Trophoblast cell (in vitro differentiated cells and primary cell): ENCODE data around the gene PBX1.

Experiments
- DNase-seq, 2 donors: peaks; one replicate each; pipeline ENCODE4 v3.0.0-alpha.2; 2016
- H2AFZ ChIP-seq: 2 replicates; pipeline ENCODE4 v1.6.1; 2013; ENCODE audit warnings: low read length, moderate library complexity, mild to moderate bottlenecking; ENCODE audit not compliant: insufficient read depth, poor library complexity
- H2AK5ac ChIP-seq: 2 replicates; pipeline ENCODE4 v1.6.1; 2013; ENCODE audit warnings: mild to moderate bottlenecking, low read length
- H2BK120ac ChIP-seq: 2 replicates; pipeline ENCODE4 v1.6.1; 2013; ENCODE audit warnings: low read length, mild to moderate bottlenecking, moderate library complexity; ENCODE audit not compliant: insufficient read depth, poor library complexity
- H2BK12ac ChIP-seq: 2 replicates; pipeline ENCODE4 v1.6.1; 2013; ENCODE audit warnings: mild to moderate bottlenecking, low read length, moderate library complexity
- H2BK5ac ChIP-seq: 2 replicates; pipeline ENCODE4 v1.6.1; 2013; ENCODE audit warnings: low read length, low read depth, moderate library complexity, mild to moderate bottlenecking; ENCODE audit not compliant: poor library complexity
- H3K14ac ChIP-seq: 2 replicates; pipeline ENCODE4 v1.6.1; 2013; ENCODE audit warnings: mild to moderate bottlenecking, low read length
- H3K18ac ChIP-seq: 2 replicates; pipeline ENCODE4 v1.6.1; 2013; ENCODE audit warnings: mild to moderate bottlenecking, low read length
- H3K23ac ChIP-seq: 2 replicates; pipeline ENCODE4 v1.6.1; 2013; ENCODE audit warnings: low read length
- H3K27ac ChIP-seq: 2 replicates; pipeline ENCODE4 v1.5.1; 2013; ENCODE audit warnings: low read depth, mild to moderate bottlenecking, inconsistent platforms, low read length, moderate library complexity
- H3K27me3 ChIP-seq: 2 replicates; pipeline ENCODE4 v1.6.1; 2013; ENCODE audit warnings: inconsistent platforms, mild to moderate bottlenecking, low read length, moderate library complexity; ENCODE audit not compliant: insufficient read depth
- H3K36me3 ChIP-seq, 2 experiments: 1 replicate in 1 of 2; 2 replicates in 1 of 2; pipeline ENCODE4 v1.6.1; 2013; ENCODE audit warnings: low read length in 2 of 2, mild to moderate bottlenecking in 2 of 2, moderate library complexity in 1 of 2; ENCODE audit not compliant: insufficient read depth in 2 of 2, control insufficient read depth in 1 of 2
- H3K4ac ChIP-seq: 2 replicates; pipeline ENCODE4 v1.6.1; 2013; ENCODE audit warnings: low read depth, mild to moderate bottlenecking, low read length, moderate library complexity
- H3K4me1 ChIP-seq, 2 experiments: 1 replicate in 1 of 2; 2 replicates in 1 of 2; pipeline ENCODE4 v1.6.1; 2013; ENCODE audit warnings: low read length in 2 of 2, mild to moderate bottlenecking in 2 of 2, moderate library complexity in 1 of 2; ENCODE audit not compliant: insufficient read depth in 2 of 2, control insufficient read depth in 1 of 2
- H3K4me2 ChIP-seq: 2 replicates; pipeline ENCODE4 v1.6.1; 2013; ENCODE audit warnings: inconsistent platforms, mild to moderate bottlenecking, low read length, moderate library complexity
- H3K4me3 ChIP-seq: 2 replicates; pipeline ENCODE4 v1.5.1; 2013; ENCODE audit warnings: mild to moderate bottlenecking, low read depth, low read length, inconsistent platforms
- H3K79me1 ChIP-seq: one replicate; pipeline ENCODE4 v1.6.1; 2013; ENCODE audit warnings: low read length
- H3K79me2 ChIP-seq: 2 replicates; pipeline ENCODE4 v1.6.1; 2013; ENCODE audit warnings: low read length, mild to moderate bottlenecking; ENCODE audit not compliant: control insufficient read depth, insufficient read depth, poor library complexity
- H3K9ac ChIP-seq: 2 replicates; pipeline ENCODE4 v1.6.1; 2013; ENCODE audit warnings: mild to moderate bottlenecking, low read length
- H3K9me3 ChIP-seq: 2 replicates; pipeline ENCODE4 v1.6.1; 2013; ENCODE audit warnings: low read depth, mild to moderate bottlenecking, control low read depth, inconsistent platforms, low read length; ENCODE audit not compliant: insufficient read depth
- H4K12ac ChIP-seq: 2 replicates; pipeline ENCODE4 v1.6.1; 2013; ENCODE audit warnings: low read depth, mild to moderate bottlenecking, low read length, moderate library complexity
- H4K8ac ChIP-seq: 2 replicates; pipeline ENCODE4 v1.6.1; 2013; ENCODE audit warnings: low read depth, mild to moderate bottlenecking, low read length, moderate library complexity
- H4K91ac ChIP-seq: one replicate; pipeline ENCODE4 v1.6.1; 2013; ENCODE audit warnings: low read depth, mild to moderate bottlenecking, low read length, moderate library complexity
- WGBS: extraction: QIAGEN DNeasy Blood & Tissue Kit; methylation state at CpG from one replicate; pipeline ENCODE4 v1.1.7; 2013; ENCODE audit warnings: missing lambda C conversion rate; ENCODE audit not compliant: insufficient read length, insufficient coverage; ENCODE audit errors: extremely low coverage; 5-methylcytosine and 5-hydroxymethylcytosine counted together

The PBX1 gene

DNA sequence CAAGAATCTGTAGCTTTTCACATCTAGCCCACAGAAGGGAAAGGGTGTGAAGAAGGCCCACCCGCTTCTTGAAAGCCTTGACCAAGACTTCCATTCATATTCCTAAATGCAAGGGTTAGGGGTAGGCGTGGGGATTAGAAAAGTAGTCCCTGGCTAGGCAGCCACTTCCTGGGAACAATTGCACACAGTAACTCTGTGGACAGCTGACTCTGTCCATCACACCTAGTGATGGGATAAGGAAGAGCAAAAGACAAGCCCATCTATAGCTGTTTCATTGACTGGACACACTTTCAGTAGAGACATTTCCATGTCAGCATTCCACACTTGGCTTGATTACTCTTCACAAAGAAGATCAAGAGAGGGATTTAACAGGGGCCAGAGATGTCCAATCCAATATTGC, 294.2 kb downstream of the PBX1 start:
- Histone ChIP-seq H3K23ac (no peak overlapping the region), H3K4me2 (no peak overlapping the region), H4K12ac (no peak overlapping the region), H4K8ac (no peak overlapping the region), H3K14ac (no peak overlapping the region), H2BK120ac (no peak overlapping the region), H3K4me3 (no peak overlapping the region), H2AK5ac (no peak overlapping the region), H2BK12ac (no peak overlapping the region), H3K9me3 (no peaks in the 10 kb centered on the region), H3K79me1 (peaks cover 7% of the 10 kb centered on the region), H3K79me2 (no peaks in the 10 kb centered on the region), H3K4me1 (peaks cover 10 to 12% of the 10 kb centered on the region in 2 experiments), H3K27me3 (no peaks in the 10 kb centered on the region), H3K27ac (no peak overlapping the region), H2BK5ac (no peak overlapping the region), H3K4ac (no peak overlapping the region), H2AFZ (no peak overlapping the region), H3K9ac (no peak overlapping the region), H4K91ac (no peak overlapping the region), H3K36me3 (peaks cover 3 to 10% of the 10 kb centered on the region in 2 experiments), H3K18ac (no peak overlapping the region)
- no CpG with 5 or more reads among the region's 2 CpGs for WGBS
- DNase-seq, result no peak

DNA sequence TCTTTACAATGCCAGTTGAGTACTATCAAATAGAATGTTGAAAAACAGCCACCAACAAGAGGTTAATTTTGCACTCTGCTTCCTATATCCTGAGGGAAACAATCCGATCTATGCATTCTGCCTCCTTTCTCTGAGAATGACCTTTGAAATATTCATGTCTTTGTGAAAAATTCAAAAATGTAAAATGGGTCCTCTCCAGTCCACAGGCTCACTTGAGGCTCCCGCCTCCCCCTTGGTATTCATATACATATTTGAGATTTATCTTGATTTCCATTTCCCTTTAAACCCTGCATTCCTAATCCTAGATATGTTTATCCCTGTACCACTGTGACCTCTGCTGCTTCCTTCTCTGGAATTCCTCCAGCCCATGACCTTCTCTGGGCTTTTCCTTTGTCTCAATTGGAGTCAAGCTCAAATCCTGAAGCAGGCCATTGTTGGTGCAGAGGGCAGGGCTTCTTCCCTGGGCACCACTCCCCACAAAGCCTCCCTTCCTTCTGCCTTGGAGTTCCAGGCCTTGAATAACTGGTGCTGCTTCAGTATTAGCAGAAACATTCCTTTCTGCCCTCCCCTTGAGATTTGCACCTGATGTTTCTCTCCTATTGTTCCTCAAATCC, 296.8 kb downstream of the PBX1 start:
- Histone ChIP-seq H3K9me3 (no peaks in the 10 kb centered on the region), H3K18ac (no peak overlapping the region), H2BK120ac (peak overlapping the region; percentile 80), H3K4me1 (peaks cover 10 to 12% of the 10 kb centered on the region in 2 experiments), H3K27ac (peak overlapping the region; percentile 23), H3K4me3 (no peak overlapping the region), H3K4me2 (no peak overlapping the region), H4K12ac (no peak overlapping the region), H3K79me1 (peaks cover 7% of the 10 kb centered on the region), H3K9ac (no peak overlapping the region), H4K8ac (no peak overlapping the region), H2AFZ (peak overlapping the region; percentile 54), H2BK12ac (peak overlapping the region; percentile 60), H3K23ac (no peak overlapping the region), H3K4ac (no peak overlapping the region), H3K14ac (no peak overlapping the region), H4K91ac (peak overlapping the region; percentile 35), H3K36me3 (peaks cover 0 to 2% of the 10 kb centered on the region in 2 experiments), H2AK5ac (no peak overlapping the region), H2BK5ac (peak overlapping the region; percentile 43), H3K79me2 (no peaks in the 10 kb centered on the region), H3K27me3 (no peaks in the 10 kb centered on the region)
- peak in 1 of 2 donors; percentile 18 for DNase-seq
- no CpG with 5 or more reads among the region's 2 CpGs for WGBS

DNA sequence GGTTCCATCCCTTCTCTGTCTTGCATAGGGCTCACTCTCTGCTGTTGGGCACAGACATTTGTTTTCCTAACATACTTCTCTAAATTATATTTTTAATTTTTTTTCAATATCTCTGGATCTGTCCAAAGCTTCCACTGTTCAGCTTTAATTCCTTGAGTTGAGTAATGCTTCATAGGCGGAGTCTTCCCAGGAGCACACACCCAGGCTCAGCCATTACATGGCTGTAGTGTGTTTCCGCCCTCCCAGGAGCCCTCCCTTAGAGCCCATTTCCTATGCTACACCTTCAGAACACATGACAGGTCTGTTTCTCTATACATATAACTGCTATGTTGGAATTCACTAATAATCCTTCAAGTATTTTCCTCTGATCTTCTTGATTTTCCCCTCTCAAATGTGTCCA, 297.4 kb downstream of the PBX1 start:
- H3K79me1 ChIP-seq, result peaks cover 7% of the 10 kb centered on the region
- no peak overlapping the region for H4K8ac ChIP-seq
- H3K4ac ChIP-seq, result no peak overlapping the region
- peak overlapping the region; percentile 43 for H2BK5ac ChIP-seq
- no peak overlapping the region for H3K4me3 ChIP-seq
- no peak overlapping the region for H3K23ac ChIP-seq
- H4K91ac ChIP-seq, result peak overlapping the region; percentile 75
- H2AK5ac ChIP-seq, result no peak overlapping the region
- no peak overlapping the region for H3K4me2 ChIP-seq
- H2BK120ac ChIP-seq, result no peak overlapping the region
- H3K9ac ChIP-seq, result no peak overlapping the region
- peak overlapping the region; percentile 23 for H3K27ac ChIP-seq
- no peaks in the 10 kb centered on the region for H3K27me3 ChIP-seq
- H3K9me3 ChIP-seq, result no peaks in the 10 kb centered on the region
- no CpG with 5 or more reads among the region's 2 CpGs for WGBS
- H3K79me2 ChIP-seq, result no peaks in the 10 kb centered on the region
- H3K36me3 ChIP-seq, result peaks cover 0 to 2% of the 10 kb centered on the region in 2 experiments
- H2AFZ ChIP-seq, result no peak overlapping the region
- H3K18ac ChIP-seq, result no peak overlapping the region
- peak overlapping the region; percentile 60 for H2BK12ac ChIP-seq
- H3K4me1 ChIP-seq, result peaks cover 10 to 12% of the 10 kb centered on the region in 2 experiments
- no peak overlapping the region for H3K14ac ChIP-seq
- H4K12ac ChIP-seq, result no peak overlapping the region
- no peak for DNase-seq

DNA sequence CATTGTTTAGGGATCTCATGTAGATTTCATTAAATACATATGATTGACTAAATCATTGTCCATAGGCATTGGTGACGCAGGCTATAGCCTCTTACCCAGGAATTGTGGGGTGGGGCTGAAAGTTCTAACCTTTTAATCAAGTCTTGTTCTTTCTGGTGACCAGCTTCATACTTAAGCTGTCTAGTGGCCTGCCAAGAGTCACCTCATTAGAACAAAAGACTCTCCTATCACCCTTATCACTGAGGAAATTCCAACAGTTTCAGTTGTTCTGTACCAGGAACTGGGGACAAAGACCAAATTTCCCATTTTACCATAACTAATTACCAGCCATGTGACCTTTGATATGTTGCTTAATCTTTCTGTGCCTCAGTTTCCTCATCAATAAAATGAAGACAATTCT, 298.5 kb downstream of the PBX1 start:
- DNase-seq, result no peak
- Histone ChIP-seq H3K4me1 (peaks cover 10 to 12% of the 10 kb centered on the region in 2 experiments), H4K12ac (no peak overlapping the region), H3K36me3 (no peaks in the 10 kb centered on the region), H2BK12ac (peak overlapping the region; percentile 74), H3K4me3 (no peak overlapping the region), H3K9ac (no peak overlapping the region), H3K4me2 (no peak overlapping the region), H2AK5ac (no peak overlapping the region), H2BK5ac (no peak overlapping the region), H3K4ac (no peak overlapping the region), H3K9me3 (no peaks in the 10 kb centered on the region), H3K27me3 (no peaks in the 10 kb centered on the region), H3K79me1 (peaks cover 7% of the 10 kb centered on the region), H3K14ac (peak overlapping the region; percentile 80), H4K91ac (peak overlapping the region; percentile 71), H4K8ac (no peak overlapping the region), H3K27ac (no peak overlapping the region), H3K23ac (no peak overlapping the region), H3K79me2 (no peaks in the 10 kb centered on the region), H2BK120ac (peak overlapping the region; percentile 4), H3K18ac (no peak overlapping the region), H2AFZ (no peak overlapping the region)
- WGBS, result no CpG with 5 or more reads among the region's 1 CpG
